ENCODE measurements around the gene WWOX. TPM values are rescaled to one million over a fixed set of nuclear protein-coding genes. Genes with fewer than 3 reads are reported as not detected.
A peak's percentile ranks its signal among the peaks of the same experiment; 100 is the strongest.

WWOX gene
- total and polyA plus RNA-seq, 4 donors = 5.4 to 61.5 (median 18.4) TPM

- no peak for ATAC-seq (ENCODE audit: insufficient read depth, low FRiP score)
- peak; percentile 34 to 79 (median 74) for DNase-seq
- Histone ChIP-seq H3K27ac (ENCODE audit: low read depth in 1 of 2, low read length in 1 of 2) (no peak overlapping the region), H3K4me3 (no peak overlapping the region), H3K36me3 (ENCODE audit: control insufficient read depth in 4 of 4, insufficient read depth in 4 of 4, low read length in 4 of 4) (peaks cover 0 to 4% (median 0%) of the 10 kb centered on the region in 4 donors), H3K4me1 (ENCODE audit: control insufficient read depth in 5 of 5, insufficient read depth in 5 of 5, low read length in 5 of 5) (peaks cover 0 to 37% (median 0%) of the 10 kb centered on the region in 5 donors), H3K27me3 (ENCODE audit: control insufficient read depth in 3 of 3, insufficient read depth in 3 of 3, low read length in 2 of 3) (no peaks in the 10 kb centered on the region), H3K9ac (ENCODE audit: insufficient read depth in 1 of 2, low read length in 2 of 2) (no peak overlapping the region), H3K9me3 (ENCODE audit: control insufficient read depth in 4 of 4, insufficient read depth in 3 of 4, low read length in 3 of 4) (peaks cover 0 to 3% (median 1%) of the 10 kb centered on the region in 4 donors)
- TF ChIP-seq CTCF (IDR thresholded peaks at IDR 0.05; ENCODE audit: control extremely low read depth, extremely low read depth) = no peak
- 62 to 75% methylated on average over 5 of the region's 5 CpGs for WGBS, 2 donors
These were observed 160.4 kb downstream of the WWOX start for GRCh38 chr16:78259873-78260272.

DNA sequence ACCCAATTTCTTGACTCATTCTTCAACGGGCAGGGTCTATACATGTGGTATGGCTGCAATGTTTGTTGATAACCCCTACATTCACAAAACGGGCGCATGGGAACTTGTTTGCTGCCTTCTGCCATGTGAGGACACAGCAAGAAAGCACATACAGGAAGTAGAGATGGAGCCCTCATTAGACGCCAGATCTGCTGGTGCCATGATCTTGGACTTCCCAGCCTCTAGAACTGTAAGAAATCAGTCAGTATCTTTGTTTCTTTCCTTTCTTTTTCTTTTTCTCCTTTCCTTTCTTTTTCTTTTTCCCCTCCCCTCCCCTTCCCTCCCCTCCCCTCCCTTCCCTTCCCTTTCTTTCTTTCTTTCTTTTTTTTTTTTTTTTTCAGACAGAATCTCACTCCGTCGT lies 165.2 kb downstream of the WWOX start:
- no peak for DNase-seq
- H3K9ac ChIP-seq (ENCODE audit: insufficient read depth in 1 of 2, low read length in 2 of 2) = no peak overlapping the region
- H3K4me3 ChIP-seq = no peak overlapping the region
- H3K36me3 ChIP-seq (ENCODE audit: control insufficient read depth in 4 of 4, insufficient read depth in 4 of 4, low read length in 4 of 4) = peaks cover 0 to 4% (median 0%) of the 10 kb centered on the region in 4 donors
- 93 to 95% methylated on average over 4 to 6 of the region's 6 CpGs for WGBS, 2 donors
- no peak for TF ChIP-seq CTCF (IDR thresholded peaks at IDR 0.05; ENCODE audit: control extremely low read depth, extremely low read depth)
- ATAC-seq (ENCODE audit: insufficient read depth, low FRiP score) = no peak
- peaks cover 0 to 6% (median 0%) of the 10 kb centered on the region in 5 donors for H3K4me1 ChIP-seq (ENCODE audit: control insufficient read depth in 5 of 5, insufficient read depth in 5 of 5, low read length in 5 of 5)
- H3K27me3 ChIP-seq (ENCODE audit: control insufficient read depth in 3 of 3, insufficient read depth in 3 of 3, low read length in 2 of 3) = no peaks in the 10 kb centered on the region
- H3K9me3 ChIP-seq (ENCODE audit: control insufficient read depth in 4 of 4, insufficient read depth in 3 of 4, low read length in 3 of 4) = peaks cover 0 to 3% (median 1%) of the 10 kb centered on the region in 4 donors
- H3K27ac ChIP-seq (ENCODE audit: low read depth in 1 of 2, low read length in 1 of 2) = no peak overlapping the region

GRCh38 chr16:78269256-78269655 lies 169.8 kb downstream of the WWOX start:
- no peak overlapping the region for H3K27ac ChIP-seq (ENCODE audit: low read depth in 1 of 2, low read length in 1 of 2)
- TF ChIP-seq CTCF (IDR thresholded peaks at IDR 0.05; ENCODE audit: control extremely low read depth, extremely low read depth) = no peak
- peaks cover 0 to 4% (median 0%) of the 10 kb centered on the region in 4 donors for H3K36me3 ChIP-seq (ENCODE audit: control insufficient read depth in 4 of 4, insufficient read depth in 4 of 4, low read length in 4 of 4)
- ATAC-seq (ENCODE audit: insufficient read depth, low FRiP score) (no peak), DNase-seq (no peak)
- H3K9me3 ChIP-seq (ENCODE audit: control insufficient read depth in 4 of 4, insufficient read depth in 3 of 4, low read length in 3 of 4) = peaks cover 0 to 6% (median 1%) of the 10 kb centered on the region in 4 donors
- H3K4me1 ChIP-seq (ENCODE audit: control insufficient read depth in 5 of 5, insufficient read depth in 5 of 5, low read length in 5 of 5) = no peaks in the 10 kb centered on the region
- H3K27me3 ChIP-seq (ENCODE audit: control insufficient read depth in 3 of 3, insufficient read depth in 3 of 3, low read length in 2 of 3) = no peaks in the 10 kb centered on the region
- WGBS, 2 donors = 93 to 94% methylated on average over 7 of the region's 7 CpGs
- H3K4me3 ChIP-seq = no peak overlapping the region
- no peak overlapping the region for H3K9ac ChIP-seq (ENCODE audit: insufficient read depth in 1 of 2, low read length in 2 of 2)

- TF ChIP-seq CTCF (IDR thresholded peaks at IDR 0.05; ENCODE audit: control extremely low read depth, extremely low read depth) = no peak
- Histone ChIP-seq H3K9ac (ENCODE audit: insufficient read depth in 1 of 2, low read length in 2 of 2) (no peak overlapping the region), H3K27ac (ENCODE audit: low read depth in 1 of 2, low read length in 1 of 2) (no peak overlapping the region), H3K27me3 (ENCODE audit: control insufficient read depth in 3 of 3, insufficient read depth in 3 of 3, low read length in 2 of 3) (no peaks in the 10 kb centered on the region), H3K36me3 (ENCODE audit: control insufficient read depth in 4 of 4, insufficient read depth in 4 of 4, low read length in 4 of 4) (no peaks in the 10 kb centered on the region), H3K9me3 (ENCODE audit: control insufficient read depth in 4 of 4, insufficient read depth in 3 of 4, low read length in 3 of 4) (peaks cover 0 to 3% (median 0%) of the 10 kb centered on the region in 4 donors), H3K4me3 (no peak overlapping the region), H3K4me1 (ENCODE audit: control insufficient read depth in 5 of 5, insufficient read depth in 5 of 5, low read length in 5 of 5) (peaks cover 0 to 13% (median 0%) of the 10 kb centered on the region in 5 donors)
- ATAC-seq (ENCODE audit: insufficient read depth, low FRiP score) = no peak
- 94 to 96% methylated on average over 3 of the region's 3 CpGs for WGBS, 2 donors
- DNase-seq = no peak
These were observed 172.5 kb downstream of the WWOX start for GRCh38 chr16:78271981-78272380.
